ENCODE measurements around the gene ZNF813.
"Not testable (repeated sequence)": the region's sequence is repeated elsewhere in the genome, so short reads cannot be mapped to it uniquely, and the experiment has no call there.

ZNF813 gene

DNA sequence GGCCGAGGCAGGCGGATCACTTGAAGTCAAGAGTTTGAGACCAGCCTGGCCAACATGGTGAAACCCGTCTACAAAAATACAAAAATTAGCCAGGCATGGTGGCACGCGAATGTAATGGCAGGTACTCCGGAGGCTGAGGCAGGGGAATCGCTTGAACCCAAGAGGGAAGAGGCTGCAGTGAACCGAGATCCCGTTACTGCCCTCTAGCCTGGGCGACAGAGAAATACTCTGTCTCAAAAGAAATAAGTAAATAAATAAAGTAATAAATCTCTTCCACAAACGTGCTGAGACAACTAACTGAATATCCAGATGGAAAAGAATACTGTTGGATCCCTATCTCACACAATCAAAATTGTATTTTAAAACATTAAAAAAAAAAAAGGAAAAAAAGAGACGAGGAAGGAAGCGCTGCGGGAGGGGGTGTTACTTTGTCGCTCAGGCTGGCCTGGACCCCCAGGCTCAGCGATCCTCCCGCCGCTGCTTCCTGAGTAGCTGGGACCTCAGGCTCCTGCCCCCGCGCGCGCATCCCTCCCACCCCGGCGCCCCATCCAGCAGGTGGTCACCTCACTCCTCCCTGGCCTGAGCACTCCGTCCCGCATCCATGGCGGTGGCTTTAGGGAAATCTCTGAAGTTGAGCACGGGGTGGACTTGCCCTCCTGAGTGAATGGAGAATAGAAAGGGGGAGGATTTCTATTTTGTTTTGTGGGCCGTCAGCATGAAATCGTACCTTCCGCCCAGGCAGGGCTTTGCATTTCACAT is 628 bp upstream of the ZNF813 start:
- H3K36me3 ChIP-seq (ENCODE audit: insufficient read depth, low read length), result peaks cover 7% of the 10 kb centered on the region
- TF ChIP-seq EZH2 (IDR thresholded peaks at IDR 0.05; ENCODE audit: borderline replicate concordance, low read length), result no peak
- TF ChIP-seq, protein P1, sequence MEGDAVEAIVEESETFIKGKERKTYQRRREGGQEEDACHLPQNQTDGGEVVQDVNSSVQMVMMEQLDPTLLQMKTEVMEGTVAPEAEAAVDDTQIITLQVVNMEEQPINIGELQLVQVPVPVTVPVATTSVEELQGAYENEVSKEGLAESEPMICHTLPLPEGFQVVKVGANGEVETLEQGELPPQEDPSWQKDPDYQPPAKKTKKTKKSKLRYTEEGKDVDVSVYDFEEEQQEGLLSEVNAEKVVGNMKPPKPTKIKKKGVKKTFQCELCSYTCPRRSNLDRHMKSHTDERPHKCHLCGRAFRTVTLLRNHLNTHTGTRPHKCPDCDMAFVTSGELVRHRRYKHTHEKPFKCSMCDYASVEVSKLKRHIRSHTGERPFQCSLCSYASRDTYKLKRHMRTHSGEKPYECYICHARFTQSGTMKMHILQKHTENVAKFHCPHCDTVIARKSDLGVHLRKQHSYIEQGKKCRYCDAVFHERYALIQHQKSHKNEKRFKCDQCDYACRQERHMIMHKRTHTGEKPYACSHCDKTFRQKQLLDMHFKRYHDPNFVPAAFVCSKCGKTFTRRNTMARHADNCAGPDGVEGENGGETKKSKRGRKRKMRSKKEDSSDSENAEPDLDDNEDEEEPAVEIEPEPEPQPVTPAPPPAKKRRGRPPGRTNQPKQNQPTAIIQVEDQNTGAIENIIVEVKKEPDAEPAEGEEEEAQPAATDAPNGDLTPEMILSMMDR (IDR thresholded peaks at IDR 0.05; ENCODE audit: low read length), result no peak
- no peaks in the 10 kb centered on the region for H3K9me2 ChIP-seq (ENCODE audit: low read depth, low read length)
- H4K20me1 ChIP-seq (ENCODE audit: insufficient read depth, low read length), result no peaks in the 10 kb centered on the region
- peak overlapping the region; percentile 65 for H3K4me2 ChIP-seq (ENCODE audit: low read length)
- no peak overlapping the region for H2AFZ ChIP-seq (ENCODE audit: low read length)
- no peak overlapping the region for H3K9ac ChIP-seq (ENCODE audit: low read length)
- peak overlapping the region; percentile 77 for H3K4me3 ChIP-seq (ENCODE audit: low read depth, low read length, poor library complexity, severe bottlenecking)
- no peak overlapping the region for H3K27ac ChIP-seq (ENCODE audit: low read depth, low read length, poor library complexity, severe bottlenecking)
- H3K79me2 ChIP-seq (ENCODE audit: insufficient read depth, low read length), result no peaks in the 10 kb centered on the region
- 0 out of 2 replicates have a peak, but pooled peaks cover 2% of the 10 kb centered on the region for H3K9me3 ChIP-seq (ENCODE audit: low read length)
- no peaks in the 10 kb centered on the region for H3F3A ChIP-seq (ENCODE audit: insufficient read depth, low read length)
- H3K4me1 ChIP-seq (ENCODE audit: insufficient read depth, low read length, severe bottlenecking), result peaks cover 6% of the 10 kb centered on the region
- no peaks in the 10 kb centered on the region for H3K27me3 ChIP-seq (ENCODE audit: insufficient read depth, low read length)

DNA sequence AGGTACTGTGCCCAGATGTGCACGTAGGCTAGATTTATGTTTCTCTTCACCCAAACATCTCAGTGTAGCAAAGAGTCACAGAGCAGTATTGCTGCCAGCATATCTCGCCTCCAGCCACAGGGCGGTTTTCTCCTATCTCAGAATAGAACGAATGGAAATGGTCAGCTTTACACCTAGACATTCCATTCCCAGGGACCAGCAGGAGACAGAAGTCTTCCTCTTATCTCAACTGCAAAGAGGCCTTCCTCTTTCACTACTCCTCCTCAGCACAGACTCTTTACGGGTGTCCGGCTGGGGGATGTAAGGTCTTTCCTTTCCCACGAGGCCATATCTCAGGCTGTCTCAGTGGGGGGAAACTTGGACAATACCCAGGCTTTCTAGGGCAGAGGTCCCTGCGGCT is 1.1 kb downstream of the ZNF813 start:
- not testable (repeated sequence) for H3F3A ChIP-seq (ENCODE audit: insufficient read depth, low read length); H3K4me1 ChIP-seq (ENCODE audit: insufficient read depth, low read length, severe bottlenecking); H3K9ac ChIP-seq (ENCODE audit: low read length); H3K79me2 ChIP-seq (ENCODE audit: insufficient read depth, low read length); H3K27me3 ChIP-seq (ENCODE audit: insufficient read depth, low read length); H2AFZ ChIP-seq (ENCODE audit: low read length); H3K27ac ChIP-seq (ENCODE audit: low read depth, low read length, poor library complexity, severe bottlenecking); H4K20me1 ChIP-seq (ENCODE audit: insufficient read depth, low read length); H3K9me3 ChIP-seq (ENCODE audit: low read length); H3K9me2 ChIP-seq (ENCODE audit: low read depth, low read length)
- Histone ChIP-seq H3K4me3 (ENCODE audit: low read depth, low read length, poor library complexity, severe bottlenecking) (peak overlapping the region; percentile 77), H3K36me3 (ENCODE audit: insufficient read depth, low read length) (peaks cover 22% of the 10 kb centered on the region), H3K4me2 (ENCODE audit: low read length) (peak overlapping the region; percentile 65)

- no peak overlapping the region for H3K27ac ChIP-seq (ENCODE audit: low read depth, low read length, poor library complexity, severe bottlenecking)
- H3K9me2 ChIP-seq (ENCODE audit: low read depth, low read length), result no peaks in the 10 kb centered on the region
- TF ChIP-seq, protein P1 (IDR thresholded peaks at IDR 0.05; ENCODE audit: low read length), result no peak
- no peak for TF ChIP-seq EZH2 (IDR thresholded peaks at IDR 0.05; ENCODE audit: borderline replicate concordance, low read length)
- no peaks in the 10 kb centered on the region for H3K79me2 ChIP-seq (ENCODE audit: insufficient read depth, low read length)
- H3K4me3 ChIP-seq (ENCODE audit: low read depth, low read length, poor library complexity, severe bottlenecking), result no peak overlapping the region
- peaks cover 6% of the 10 kb centered on the region for H3K4me1 ChIP-seq (ENCODE audit: insufficient read depth, low read length, severe bottlenecking)
- no peaks in the 10 kb centered on the region for H3K27me3 ChIP-seq (ENCODE audit: insufficient read depth, low read length)
- H3K9ac ChIP-seq (ENCODE audit: low read length), result no peak overlapping the region
- H3K36me3 ChIP-seq (ENCODE audit: insufficient read depth, low read length), result peaks cover 48% of the 10 kb centered on the region
- peaks cover 8% of the 10 kb centered on the region for H3K9me3 ChIP-seq (ENCODE audit: low read length)
- H2AFZ ChIP-seq (ENCODE audit: low read length), result no peak overlapping the region
- H3K4me2 ChIP-seq (ENCODE audit: low read length), result no peak overlapping the region
- no peaks in the 10 kb centered on the region for H3F3A ChIP-seq (ENCODE audit: insufficient read depth, low read length)
- no peaks in the 10 kb centered on the region for H4K20me1 ChIP-seq (ENCODE audit: insufficient read depth, low read length)
These were observed 4.4 kb downstream of the ZNF813 start for GRCh38 chr19:53471916-53472315.

- not testable (repeated sequence) for H4K20me1 ChIP-seq (ENCODE audit: insufficient read depth, low read length); H3K9me2 ChIP-seq (ENCODE audit: low read depth, low read length); H3K27ac ChIP-seq (ENCODE audit: low read depth, low read length, poor library complexity, severe bottlenecking); H3K27me3 ChIP-seq (ENCODE audit: insufficient read depth, low read length); H3K9ac ChIP-seq (ENCODE audit: low read length); H3K4me1 ChIP-seq (ENCODE audit: insufficient read depth, low read length, severe bottlenecking); H3F3A ChIP-seq (ENCODE audit: insufficient read depth, low read length); H3K4me3 ChIP-seq (ENCODE audit: low read depth, low read length, poor library complexity, severe bottlenecking); H3K4me2 ChIP-seq (ENCODE audit: low read length); H3K79me2 ChIP-seq (ENCODE audit: insufficient read depth, low read length); H2AFZ ChIP-seq (ENCODE audit: low read length)
- peaks cover 70% of the 10 kb centered on the region for H3K36me3 ChIP-seq (ENCODE audit: insufficient read depth, low read length)
- H3K9me3 ChIP-seq (ENCODE audit: low read length), result peaks cover 11% of the 10 kb centered on the region
These were observed 7.3 kb downstream of the ZNF813 start for GRCh38 chr19:53474832-53475231.

DNA sequence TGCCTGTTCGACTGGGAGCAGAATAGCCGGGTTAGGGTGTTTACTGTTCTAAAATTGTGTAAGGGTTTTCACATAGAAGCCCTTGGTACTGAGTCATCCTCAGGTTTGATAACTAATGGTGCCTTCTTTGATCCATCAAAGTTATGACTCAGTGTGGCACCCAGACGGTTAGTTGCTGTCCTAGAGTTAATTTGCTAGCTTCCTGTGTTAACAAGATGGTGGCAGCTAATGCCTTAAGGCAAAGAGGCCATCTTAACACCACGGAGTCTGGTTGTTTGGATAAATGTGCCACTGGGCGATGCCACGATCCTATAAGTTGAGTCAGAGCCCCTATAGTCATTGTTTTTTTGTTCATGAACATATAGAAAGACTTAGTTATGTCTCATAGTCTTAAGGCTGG is 7.9 kb downstream of the ZNF813 start:
- H3K4me1 ChIP-seq (ENCODE audit: insufficient read depth, low read length, severe bottlenecking); H3K4me2 ChIP-seq (ENCODE audit: low read length); H2AFZ ChIP-seq (ENCODE audit: low read length); H4K20me1 ChIP-seq (ENCODE audit: insufficient read depth, low read length); H3F3A ChIP-seq (ENCODE audit: insufficient read depth, low read length); H3K9ac ChIP-seq (ENCODE audit: low read length); H3K27me3 ChIP-seq (ENCODE audit: insufficient read depth, low read length); H3K9me2 ChIP-seq (ENCODE audit: low read depth, low read length); H3K27ac ChIP-seq (ENCODE audit: low read depth, low read length, poor library complexity, severe bottlenecking); H3K79me2 ChIP-seq (ENCODE audit: insufficient read depth, low read length); H3K4me3 ChIP-seq (ENCODE audit: low read depth, low read length, poor library complexity, severe bottlenecking): not testable (repeated sequence)
- peaks cover 11% of the 10 kb centered on the region for H3K9me3 ChIP-seq (ENCODE audit: low read length)
- H3K36me3 ChIP-seq (ENCODE audit: insufficient read depth, low read length), result peaks cover 76% of the 10 kb centered on the region

GRCh38 chr19:53483751-53484150 is 16.2 kb downstream of the ZNF813 start:
- not testable (repeated sequence) for H3K4me2 ChIP-seq (ENCODE audit: low read length); H3K4me1 ChIP-seq (ENCODE audit: insufficient read depth, low read length, severe bottlenecking); H3K9ac ChIP-seq (ENCODE audit: low read length); H3K27ac ChIP-seq (ENCODE audit: low read depth, low read length, poor library complexity, severe bottlenecking); H3K9me3 ChIP-seq (ENCODE audit: low read length); H2AFZ ChIP-seq (ENCODE audit: low read length); H3F3A ChIP-seq (ENCODE audit: insufficient read depth, low read length); H4K20me1 ChIP-seq (ENCODE audit: insufficient read depth, low read length); H3K79me2 ChIP-seq (ENCODE audit: insufficient read depth, low read length); H3K9me2 ChIP-seq (ENCODE audit: low read depth, low read length); H3K27me3 ChIP-seq (ENCODE audit: insufficient read depth, low read length); H3K4me3 ChIP-seq (ENCODE audit: low read depth, low read length, poor library complexity, severe bottlenecking)
- H3K36me3 ChIP-seq (ENCODE audit: insufficient read depth, low read length), result peaks cover 64% of the 10 kb centered on the region
